H1 (cell line): ENCODE measurements around the gene FBXO41. TPM values are rescaled to one million over a fixed set of nuclear protein-coding genes. Genes with fewer than 3 reads are reported as not detected.

Experiments
- CTCF ChIA-PET: fragments of 300-600 bp; sonication (Branson Sonifier 250); formaldehyde crosslinking; loops from one replicate; lab custom pipeline; 2021; ENCODE audit not compliant: partially characterized antibody; lab: Charles Lee
- POLR2A ChIA-PET: fragments of 300-600 bp; sonication (Branson Sonifier 250); formaldehyde crosslinking; loops from one replicate; lab custom pipeline; 2021; ENCODE audit warnings: inconsistent platforms; ENCODE audit not compliant: partially characterized antibody; lab: Charles Lee
- DNase-seq, 2 experiments: peaks; one replicate each; pipeline versions ENCODE4 v3.0.0 to v3.0.0-alpha.2; 2010 to 2022; ENCODE audit warnings: low spot score in 2 of 2, low read depth in 1 of 2, mixed read lengths in 1 of 2
- FAIRE-seq: peaks from 2 replicates; lab custom pipeline; 2011; peaks lifted over from hg19 to GRCh38; lab: Jason Lieb, UNC
- H2AFZ ChIP-seq: 2 replicates; pipeline ENCODE4 v1.8.1; 2012; ENCODE audit warnings: low read length, inconsistent platforms
- H2AK5ac ChIP-seq: 2 replicates; pipeline ENCODE4 v1.6.1; 2013; ENCODE audit warnings: low read depth, low read length
- H2BK120ac ChIP-seq: replicated peaks from 2 replicates; pipeline ENCODE3; 2013; ENCODE audit warnings: low read depth, low read length, inconsistent platforms
- H2BK12ac ChIP-seq: 2 replicates; pipeline ENCODE4 v1.6.1; 2013; ENCODE audit warnings: low read depth, low read length
- H2BK15ac ChIP-seq: 2 replicates; pipeline ENCODE4 v1.6.1; 2013; ENCODE audit warnings: low read length
- H2BK20ac ChIP-seq: 2 replicates; pipeline ENCODE4 v1.6.1; 2013; ENCODE audit warnings: low read length
- H2BK5ac ChIP-seq: 2 replicates; pipeline ENCODE4 v1.6.1; 2013; ENCODE audit warnings: low read depth, low read length
- H3K14ac ChIP-seq: 2 replicates; pipeline ENCODE4 v1.6.1; 2013; ENCODE audit warnings: inconsistent platforms; ENCODE audit not compliant: insufficient read length
- H3K18ac ChIP-seq: 2 replicates; pipeline ENCODE4 v1.6.1; 2013; ENCODE audit warnings: low read length; ENCODE audit errors: extremely low read depth
- H3K23ac ChIP-seq: 2 replicates; pipeline ENCODE4 v1.6.1; 2013; ENCODE audit warnings: inconsistent platforms; ENCODE audit not compliant: insufficient read length
- H3K23me2 ChIP-seq: 2 replicates; pipeline ENCODE4 v1.6.1; 2013; ENCODE audit warnings: low read depth, low read length
- H3K27ac ChIP-seq: 2 replicates; pipeline ENCODE4 v1.6.1; 2011; ENCODE audit warnings: low read depth, low read length, inconsistent platforms
- H3K27me3 ChIP-seq, 4 experiments: replicated peaks in 1 of 4; 1 replicate in 1 of 4; 2 replicates in 3 of 4; pipeline versions ENCODE4 v1.6.1 to v1.8.1; 2011 to 2013; ENCODE audit warnings: low read length in 3 of 4, mild to moderate bottlenecking in 3 of 4, inconsistent platforms in 2 of 4, mixed read lengths in 2 of 4, moderate library complexity in 1 of 4; ENCODE audit not compliant: control insufficient read depth in 3 of 4, insufficient read depth in 3 of 4; ENCODE audit errors: extremely low read depth in 1 of 4
- H3K36me3 ChIP-seq, 4 experiments: 2 replicates each; pipeline versions ENCODE4 v1.6.1 to v1.8.1; 2011 to 2013; ENCODE audit warnings: mild to moderate bottlenecking in 4 of 4, low read length in 3 of 4, moderate library complexity in 2 of 4, control low read depth in 1 of 4, inconsistent platforms in 1 of 4; ENCODE audit not compliant: insufficient read depth in 4 of 4, control insufficient read depth in 2 of 4
- H3K4ac ChIP-seq: replicated peaks from 2 replicates; pipeline ENCODE3; 2013; ENCODE audit warnings: low read length, low read depth, mixed read lengths, inconsistent platforms; ENCODE audit not compliant: insufficient read length
- H3K4me1 ChIP-seq, 4 experiments: replicated peaks in 1 of 4; 1 replicate in 1 of 4; 2 replicates in 3 of 4; pipeline versions ENCODE4 v1.6.1 to v1.8.1; 2011 to 2013; ENCODE audit warnings: low read length in 3 of 4, inconsistent platforms in 2 of 4, mixed read lengths in 1 of 4; ENCODE audit not compliant: insufficient read depth in 4 of 4, control insufficient read depth in 3 of 4
- H3K4me2 ChIP-seq, 2 experiments: 2 replicates each; pipeline versions ENCODE4 v1.6.1 to v1.8.1; 2011 to 2013; ENCODE audit warnings: low read depth in 2 of 2, low read length in 2 of 2, control low read depth in 1 of 2, inconsistent platforms in 1 of 2, mild to moderate bottlenecking in 1 of 2; ENCODE audit not compliant: insufficient read depth in 1 of 2
- H3K4me3 ChIP-seq, 4 experiments: fragments of 200-600, 300-600 bp in 1 of 4; sonication (generic), shearing (Covaris generic), sonication (Bioruptor Twin) in 1 of 4; 2 replicates each; pipeline versions ENCODE4 v1.5.1 to v1.8.1; 2011 to 2016; ENCODE audit warnings: low read length in 4 of 4, low read depth in 3 of 4, control low read depth in 2 of 4, inconsistent platforms in 2 of 4, mild to moderate bottlenecking in 2 of 4, mixed read lengths in 1 of 4, moderate library complexity in 1 of 4; ENCODE audit not compliant: insufficient read depth in 2 of 4; ENCODE audit errors: extremely low read depth in 1 of 4
- H3K56ac ChIP-seq: replicated peaks from 2 replicates; pipeline ENCODE3; 2013; ENCODE audit warnings: low read depth, mild to moderate bottlenecking, mixed read lengths, low read length, inconsistent platforms; ENCODE audit not compliant: insufficient read length
- H3K79me1 ChIP-seq: 2 replicates; pipeline ENCODE4 v1.6.1; 2013; ENCODE audit warnings: low read depth, low read length, control low read depth
- H3K79me2 ChIP-seq, 2 experiments: 2 replicates each; pipeline versions ENCODE4 v1.6.1 to v1.8.1; 2012 to 2013; ENCODE audit warnings: low read length in 2 of 2, mild to moderate bottlenecking in 2 of 2, inconsistent platforms in 1 of 2; ENCODE audit not compliant: insufficient read depth in 2 of 2, control insufficient read depth in 1 of 2
- H3K9ac ChIP-seq, 4 experiments: replicated peaks in 1 of 4; 1 replicate in 1 of 4; 2 replicates in 3 of 4; pipeline versions ENCODE4 v1.6.1 to v1.8.1; 2011 to 2013; ENCODE audit warnings: low read depth in 3 of 4, low read length in 3 of 4, control low read depth in 2 of 4, mild to moderate bottlenecking in 2 of 4, moderate library complexity in 2 of 4, inconsistent platforms in 1 of 4; ENCODE audit errors: extremely low read depth in 1 of 4
- H3K9me3 ChIP-seq, 2 experiments: 2 replicates each; pipeline versions ENCODE4 v1.6.1 to v1.8.1; 2012 to 2013; ENCODE audit warnings: mild to moderate bottlenecking in 2 of 2, moderate library complexity in 2 of 2, control low read depth in 1 of 2, inconsistent platforms in 1 of 2, low read depth in 1 of 2, low read length in 1 of 2, mixed read lengths in 1 of 2; ENCODE audit not compliant: insufficient read depth in 2 of 2
- H4K20me1 ChIP-seq, 2 experiments: replicated peaks in 1 of 2; 2 replicates each; pipeline versions ENCODE3 to v1.8.1; 2011 to 2013; ENCODE audit warnings: inconsistent platforms in 2 of 2, low read length in 2 of 2, mild to moderate bottlenecking in 1 of 2; ENCODE audit not compliant: insufficient read depth in 2 of 2, control insufficient read depth in 1 of 2
- H4K5ac ChIP-seq: 2 replicates; pipeline ENCODE4 v1.6.1; 2013; ENCODE audit warnings: low read length, low read depth, mixed read lengths, inconsistent platforms; ENCODE audit not compliant: insufficient read length
- H4K8ac ChIP-seq: 2 replicates; pipeline ENCODE4 v1.8.0; 2013; ENCODE audit warnings: mild to moderate bottlenecking, moderate library complexity, low read length, inconsistent platforms; ENCODE audit not compliant: insufficient read depth; ENCODE audit errors: extremely low read depth
- H4K91ac ChIP-seq: replicated peaks from 2 replicates; pipeline ENCODE3; 2013; ENCODE audit warnings: low read length, mixed read lengths, inconsistent platforms; ENCODE audit not compliant: insufficient read length
- CHD2 ChIP-seq: IDR thresholded peaks from 2 replicates; pipeline ENCODE4 v1.6.1; 2012; ENCODE audit warnings: low read length, improper control_type of control experiment
- EP300 ChIP-seq, 2 experiments: IDR thresholded peaks; 1 replicate in 1 of 2; 2 replicates in 1 of 2; pipeline ENCODE4 v1.6.1; 2011 to 2012; ENCODE audit warnings: low read depth in 2 of 2, low read length in 2 of 2, mild to moderate bottlenecking in 2 of 2, borderline replicate concordance in 1 of 2, inconsistent platforms in 1 of 2, moderate library complexity in 1 of 2
- GTF2F1 ChIP-seq: IDR thresholded peaks from 2 replicates; pipeline ENCODE4 v1.6.1; 2012; ENCODE audit warnings: low read depth, low read length, improper control_type of control experiment, borderline replicate concordance
- HDAC2 ChIP-seq, 2 experiments: fragments of 300-600 bp in 1 of 2; sonication (generic) in 1 of 2; IDR thresholded peaks; 2 replicates each; pipeline ENCODE4 v1.6.1; 2011 to 2012; ENCODE audit warnings: low read depth in 2 of 2, low read length in 2 of 2, mild to moderate bottlenecking in 2 of 2, moderate library complexity in 2 of 2, borderline replicate concordance in 1 of 2, inconsistent platforms in 1 of 2
- JUND ChIP-seq: IDR thresholded peaks from 2 replicates; pipeline ENCODE4 v1.6.1; 2011; ENCODE audit warnings: mild to moderate bottlenecking, improper control_type of control experiment, low read length
- KDM4A ChIP-seq: IDR thresholded peaks from one replicate; pipeline ENCODE4 v1.7.1; 2012; ENCODE audit warnings: low read depth, mild to moderate bottlenecking, moderate library complexity, low read length, inconsistent platforms; ENCODE audit not compliant: severe bottlenecking
- KDM5A ChIP-seq: fragments of 200-600 bp; IDR thresholded peaks from 2 replicates; pipeline ENCODE4 v1.7.1; 2012; ENCODE audit warnings: mild to moderate bottlenecking, low read length, inconsistent platforms, mixed read lengths
- SAP30 ChIP-seq: fragments of 300-600 bp; sonication (generic); IDR thresholded peaks from 2 replicates; pipeline ENCODE4 v1.7.1; 2012; ENCODE audit warnings: low read length, moderate library complexity, mild to moderate bottlenecking, inconsistent platforms; ENCODE audit not compliant: insufficient read depth, insufficient replicate concordance
- SP4 ChIP-seq: IDR thresholded peaks from 2 replicates; pipeline ENCODE4 v1.6.1; 2012; ENCODE audit warnings: low read length, inconsistent platforms
- SRF ChIP-seq: IDR thresholded peaks from 2 replicates; pipeline ENCODE4 v1.6.1; 2011; ENCODE audit warnings: mild to moderate bottlenecking, low read depth, low read length, moderate library complexity
- WGBS, 2 experiments: shearing (Covaris generic) in 1 of 2; methylation state at CpG; one replicate each; pipeline versions ENCODE4 v1.1.6 to v1.1.7; 2013 to 2015; ENCODE audit warnings: low lambda C conversion rate in 2 of 2, mixed read lengths in 2 of 2, inconsistent platforms in 1 of 2, low coverage in 1 of 2, missing lambda C conversion rate in 1 of 2; ENCODE audit not compliant: insufficient replicate concordance in 2 of 2, insufficient coverage in 1 of 2, insufficient read length in 1 of 2; ENCODE audit errors: extremely low coverage in 1 of 2, missing lambda C conversion rate in 1 of 2; 5-methylcytosine and 5-hydroxymethylcytosine counted together
- polyA plus RNA-seq, 7 experiments: library from polyadenylated mRNA; depleted of rRNA in 3 of 7; stranded (reverse) in 5 of 7; unstranded in 2 of 7; fragments of >200 nt in 5 of 7; fragments of 200-250 nt in 2 of 7; gene quantifications; 1 replicate in 5 of 7; 2 replicates in 1 of 7; 4 replicates in 1 of 7; pipeline versions ENCODE4 v1.2.1 to v1.2.3, GENCODE V29; 2011 to 2013; ENCODE audit warnings: missing spikeins in 2 of 7, mixed read lengths in 2 of 7
- total RNA-seq: library from RNA; stranded (reverse); fragmentation: NEBNext Ultra II Directional; extraction: Animal tissue kit (Norgen Biotek cat#: 25700); gene quantifications from 2 replicates; pipeline ENCODE4 v1.2.1, GENCODE V29; 2021
- TF ChIP-seq, protein P1 (sequence below): IDR thresholded peaks from 2 replicates; pipeline ENCODE4 v1.6.1; 2012; ENCODE audit warnings: inconsistent platforms

Gene FBXO41
- total and polyA plus RNA-seq, 2 of the 8 experiments (the other 6 are each of a cell fraction or from before 2014, with no cell fraction given): 11.2 to 14.3 TPM

GRCh38 chr2:73292906-73293533 lies 8.7 kb upstream of the FBXO41 start:
- Histone ChIP-seq H2BK120ac (no peak overlapping the region), H3K79me2 (no peaks in the 10 kb centered on the region), H4K5ac (no peak overlapping the region), H2BK12ac (no peak overlapping the region), H3K9ac (no peak overlapping the region; a peak in 1 of 7 replicates), H2BK5ac (no peak overlapping the region), H4K91ac (no peak overlapping the region), H3K4me1 (peaks cover 0 to 11% (median 3%) of the 10 kb centered on the region in 4 experiments; a peak in 4 of 7 replicates), H3K27ac (no peak overlapping the region), H2AFZ (no peak overlapping the region), H4K8ac (peak overlapping the region; percentile 51; the same call in 1 of the 2 replicates), H3K36me3 (no peaks in the 10 kb centered on the region; a peak in 1 of 8 replicates), H2BK20ac (no peak overlapping the region), H3K27me3 (peaks cover 28 to 70% (median 59%) of the 10 kb centered on the region in 4 experiments), H3K4me3 (peak overlapping the region; percentile 34 to 68 (median 44)), H2BK15ac (no peak overlapping the region), H3K23ac (no peak overlapping the region), H3K4ac (no peak overlapping the region), H3K4me2 (peak overlapping the region; percentile 78 to 90), H3K23me2 (peaks cover 12% of the 10 kb centered on the region), H3K18ac (no peak overlapping the region), H3K79me1 (no peaks in the 10 kb centered on the region), H3K9me3 (no peaks in the 10 kb centered on the region), H3K56ac (no peak overlapping the region), H2AK5ac (no peak overlapping the region), H4K20me1 (peaks cover 9 to 15% of the 10 kb centered on the region in 2 experiments), H3K14ac (no peak overlapping the region)
- ChIA-PET CTCF (interaction anchor here (0.9 to 6.5 kb wide), 7 partner anchors 17 to 92 kb away, joined by 3 to 122 read pairs (median 9); partner anchors contain the start of gene ALMS1), POLR2A (interaction anchor here (0.7 to 2.5 kb wide), 10 partner anchors 9 to 67 kb away, joined by 3 to 8 read pairs (median 4); partner anchors contain the start of genes CCT7 and FBXO41)
- FAIRE-seq: no peak
- 6% methylated on average over 35 of the region's 64 CpGs; no CpG with 5 or more reads in 1 of the 2 experiments for WGBS, 2 experiments
- peak in 1 of 2 experiments; percentile 73 for DNase-seq
- TF ChIP-seq SP4: no peak
- no peak for TF ChIP-seq SAP30
- no peak for TF ChIP-seq CHD2
- no peak for TF ChIP-seq GTF2F1
- no peak for TF ChIP-seq EP300 (IDR thresholded peaks at IDR 0.05; ENCODE audit: borderline replicate concordance in 1 of 2, low read depth in 2 of 2, low read length in 2 of 2)
- TF ChIP-seq, protein P1, sequence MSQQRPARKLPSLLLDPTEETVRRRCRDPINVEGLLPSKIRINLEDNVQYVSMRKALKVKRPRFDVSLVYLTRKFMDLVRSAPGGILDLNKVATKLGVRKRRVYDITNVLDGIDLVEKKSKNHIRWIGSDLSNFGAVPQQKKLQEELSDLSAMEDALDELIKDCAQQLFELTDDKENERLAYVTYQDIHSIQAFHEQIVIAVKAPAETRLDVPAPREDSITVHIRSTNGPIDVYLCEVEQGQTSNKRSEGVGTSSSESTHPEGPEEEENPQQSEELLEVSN: no peak
- TF ChIP-seq SRF: no peak
- TF ChIP-seq JUND: no peak
- TF ChIP-seq HDAC2 (IDR thresholded peaks at IDR 0.05; ENCODE audit: borderline replicate concordance in 1 of 2, low read depth in 2 of 2, low read length in 2 of 2): no peak
- TF ChIP-seq KDM4A: peak; percentile 55
- no peak for TF ChIP-seq KDM5A
